ENCODE measurements around the gene MLNR. TPM values are rescaled to one million over a fixed set of nuclear protein-coding genes. Genes with fewer than 3 reads are reported as not detected.

The MLNR gene
- total and polyA plus RNA-seq, 9 of the 15 experiments (the other 6 are each of a cell fraction or from before 2014, with no cell fraction given), result not detected

- FAIRE-seq, result no peak
- POLR2A ChIA-PET, result no interaction called here
- CTCF ChIA-PET (ENCODE audit: low intra/inter-chr PET ratio), result no interaction called here
These were observed 18.5 kb downstream of the MLNR start for GRCh38 chr13:49238621-49239020.

GRCh38 chr13:49240017-49240416 lies 19.9 kb downstream of the MLNR start:
- H2AFZ ChIP-seq (ENCODE audit: low read depth, low read length), result no peak overlapping the region
- H3K4me3 ChIP-seq, result no peak overlapping the region
- in situ Hi-C loops (cut with MboI) (no loop called here), intact Hi-C loops (cut with micrococcal nuclease) (no loop called here)
- no peak overlapping the region for H3K4me2 ChIP-seq (ENCODE audit: insufficient read depth, low read length)
- no peaks in the 10 kb centered on the region for H3K9me3 ChIP-seq (replicated peaks; ENCODE audit: control insufficient read depth, insufficient read depth, low read depth, low read length)
- H3K27me3 ChIP-seq (ENCODE audit: control insufficient read depth in 2 of 2, insufficient read depth in 2 of 2, low read length in 2 of 2), result no peaks in the 10 kb centered on the region
- TF ChIP-seq MCM7 (IDR thresholded peaks at IDR 0.05) (no peak), RAD21 (CRISPR knock-in tag; conservative IDR thresholded peaks at IDR 0.05 in 1 of 2, IDR thresholded peaks at IDR 0.05 in 1 of 2) (peak in 1 of 2 experiments; percentile 36; a peak in 2 of 4 replicates), ETV6 (IDR thresholded peaks at IDR 0.05; ENCODE audit: borderline replicate concordance in 1 of 2, low read depth in 2 of 2, low read length in 1 of 2) (no peak), ETV6 (CRISPR knock-in tag; IDR thresholded peaks at IDR 0.05; ENCODE audit: borderline replicate concordance) (no peak), ZBTB5 (IDR thresholded peaks at IDR 0.05) (no peak), CTCF (IDR thresholded peaks at IDR 0.05 in 2 of 3, conservative IDR thresholded peaks at IDR 0.05 in 1 of 3; ENCODE audit: insufficient read depth in 2 of 3, low read depth in 1 of 3, low read length in 3 of 3) (peak; percentile 46 to 53 (median 49); a peak in 5 of 6 replicates), HNRNPH1 (optimal IDR thresholded peaks at IDR 0.05; ENCODE audit: low read depth, low read length) (no peak), HSF4 (CRISPR knock-in tag; IDR thresholded peaks at IDR 0.05; ENCODE audit: borderline replicate concordance) (no peak)
- CTCF ChIA-PET (ENCODE audit: low intra/inter-chr PET ratio), result interaction anchor here (0.6 kb wide), 1 partner anchor 123 kb away, joined by 5 read pairs; no protein-coding TSS in a partner anchor
- ATAC-seq, result peak; percentile 81
- peak; percentile 87 for FAIRE-seq
- DNase-seq (ENCODE audit: extremely low read depth in 1 of 4, low spot score in 3 of 4), result peak in 1 of 4 experiments; percentile 30
- BruUV-seq (replicated peaks), result no TSS peak
- no peak overlapping the region for H3K27ac ChIP-seq (ENCODE audit: extremely low read depth, low read depth, low read length)
- no peak overlapping the region for H3K9ac ChIP-seq (ENCODE audit: insufficient read depth in 1 of 2, low read depth in 2 of 2, low read length in 2 of 2)
- POLR2A ChIA-PET, result no interaction called here
- H3K4me1 ChIP-seq (replicated peaks in 1 of 2; ENCODE audit: control insufficient read depth in 2 of 2, insufficient read depth in 2 of 2, low read length in 2 of 2), result no peaks in the 10 kb centered on the region
- WGBS (ENCODE audit: insufficient coverage, low coverage, missing lambda C conversion rate), result 5% methylated on average over 4 of the region's 4 CpGs
- no peaks in the 10 kb centered on the region for H3K9me1 ChIP-seq (ENCODE audit: control insufficient read depth, insufficient read depth, low read length)
- H3K79me2 ChIP-seq (ENCODE audit: control insufficient read depth, insufficient read depth, low read length), result no peaks in the 10 kb centered on the region
- no peaks in the 10 kb centered on the region for H3K36me3 ChIP-seq (ENCODE audit: control insufficient read depth, insufficient read depth, low read length)
- H4K20me1 ChIP-seq (replicated peaks; ENCODE audit: control insufficient read depth, insufficient read depth, low read length), result no peaks in the 10 kb centered on the region

More at GRCh38 chr13:49238621-49239020, 18.5 kb downstream of the MLNR start:
- WGBS (ENCODE audit: insufficient coverage, low coverage, missing lambda C conversion rate), result 55% methylated on average over 2 of the region's 2 CpGs
- Histone ChIP-seq H3K27ac (ENCODE audit: extremely low read depth, low read depth, low read length) (no peak overlapping the region), H3K36me3 (ENCODE audit: control insufficient read depth, insufficient read depth, low read length) (no peaks in the 10 kb centered on the region), H3K27me3 (ENCODE audit: control insufficient read depth in 2 of 2, insufficient read depth in 2 of 2, low read length in 2 of 2) (no peaks in the 10 kb centered on the region), H3K9ac (ENCODE audit: insufficient read depth in 1 of 2, low read depth in 2 of 2, low read length in 2 of 2) (no peak overlapping the region), H3K79me2 (ENCODE audit: control insufficient read depth, insufficient read depth, low read length) (no peaks in the 10 kb centered on the region), H2AFZ (ENCODE audit: low read depth, low read length) (no peak overlapping the region), H3K4me3 (no peak overlapping the region), H3K9me3 (replicated peaks; ENCODE audit: control insufficient read depth, insufficient read depth, low read depth, low read length) (no peaks in the 10 kb centered on the region), H3K9me1 (ENCODE audit: control insufficient read depth, insufficient read depth, low read length) (no peaks in the 10 kb centered on the region), H3K4me1 (replicated peaks in 1 of 2; ENCODE audit: control insufficient read depth in 2 of 2, insufficient read depth in 2 of 2, low read length in 2 of 2) (no peaks in the 10 kb centered on the region), H3K4me2 (ENCODE audit: insufficient read depth, low read length) (no peak overlapping the region), H4K20me1 (replicated peaks; ENCODE audit: control insufficient read depth, insufficient read depth, low read length) (no peaks in the 10 kb centered on the region)
- TF ChIP-seq MAZ (CRISPR knock-in tag; conservative IDR thresholded peaks at IDR 0.05 in 1 of 2, IDR thresholded peaks at IDR 0.05 in 1 of 2) (no peak), NUFIP1 (IDR thresholded peaks at IDR 0.05; ENCODE audit: partially characterized antibody) (no peak), NELFE (IDR thresholded peaks at IDR 0.05; ENCODE audit: insufficient read depth, insufficient read length) (no peak), ARID1B (IDR thresholded peaks at IDR 0.05) (no peak), KAT8 (IDR thresholded peaks at IDR 0.05; ENCODE audit: low read depth) (no peak), ERF (CRISPR knock-in tag; IDR thresholded peaks at IDR 0.05) (no peak), ZNF785 (CRISPR knock-in tag; IDR thresholded peaks at IDR 0.05) (no peak)
- no peak for ATAC-seq
- DNase-seq (ENCODE audit: extremely low read depth in 1 of 4, low spot score in 3 of 4), result no peak
- no TSS peak for BruUV-seq (replicated peaks)
- intact Hi-C loops (cut with micrococcal nuclease) (loop anchor here (5.0 kb wide), 1 partner anchor 44 kb away; no protein-coding TSS in a partner anchor), in situ Hi-C loops (cut with MboI) (no loop called here)
